22Rv1 (cell line): Measurements from ENCODE around the gene SPEG.

ENCODE experiments used
- H3K27ac ChIP-seq: fragments of 450-650 bp; 2 replicates; pipeline ENCODE4 v1.5.1; 2017
- CTCF ChIP-seq: fragments of 450-650 bp; IDR thresholded peaks from 2 replicates; pipeline ENCODE4 v1.5.1; 2017; ENCODE audit warnings: mild to moderate bottlenecking
- ZFX ChIP-seq: fragments of 450-650 bp; IDR thresholded peaks from 2 replicates; pipeline ENCODE4 v1.6.1; 2017; ENCODE audit warnings: antibody characterized with exemption, borderline replicate concordance

Gene SPEG

GRCh38 chr2:219419331-219420197 lies 15.1 kb upstream of the SPEG start:
- H3K27ac ChIP-seq = no peak overlapping the region
- TF ChIP-seq ZFX = no peak
- TF ChIP-seq CTCF = no peak

GRCh38 chr2:219420687-219421086 lies 14.0 kb upstream of the SPEG start:
- TF ChIP-seq CTCF (no peak), ZFX (no peak)
- H3K27ac ChIP-seq = no peak overlapping the region

- TF ChIP-seq CTCF (no peak), ZFX (no peak)
- no peak overlapping the region for H3K27ac ChIP-seq
Observed at GRCh38 chr2:219421323-219421722, 13.3 kb upstream of the SPEG start.

GRCh38 chr2:219422952-219423534 lies 11.6 kb upstream of the SPEG start:
- H3K27ac ChIP-seq = no peak overlapping the region
- TF ChIP-seq CTCF (no peak), ZFX (no peak)

- H3K27ac ChIP-seq = no peak overlapping the region
- TF ChIP-seq CTCF = no peak
- no peak for TF ChIP-seq ZFX
Observed at GRCh38 chr2:219423652-219424377, 10.8 kb upstream of the SPEG start.

GRCh38 chr2:219425238-219426067 lies 9.2 kb upstream of the SPEG start:
- no peak for TF ChIP-seq CTCF
- TF ChIP-seq ZFX = no peak
- H3K27ac ChIP-seq = no peak overlapping the region
